ENCODE measurements around the gene GDPD3. TPM values are rescaled to one million over a fixed set of nuclear protein-coding genes. Genes with fewer than 3 reads are reported as not detected.
A peak's percentile ranks its signal among the peaks of the same experiment; 100 is the strongest.

Gene GDPD3
- total and polyA plus RNA-seq, 9 of the 15 experiments (the other 6 are each of a cell fraction or from before 2014, with no cell fraction given) = 0.47 to 3.9 (median 1.1) TPM

DNA sequence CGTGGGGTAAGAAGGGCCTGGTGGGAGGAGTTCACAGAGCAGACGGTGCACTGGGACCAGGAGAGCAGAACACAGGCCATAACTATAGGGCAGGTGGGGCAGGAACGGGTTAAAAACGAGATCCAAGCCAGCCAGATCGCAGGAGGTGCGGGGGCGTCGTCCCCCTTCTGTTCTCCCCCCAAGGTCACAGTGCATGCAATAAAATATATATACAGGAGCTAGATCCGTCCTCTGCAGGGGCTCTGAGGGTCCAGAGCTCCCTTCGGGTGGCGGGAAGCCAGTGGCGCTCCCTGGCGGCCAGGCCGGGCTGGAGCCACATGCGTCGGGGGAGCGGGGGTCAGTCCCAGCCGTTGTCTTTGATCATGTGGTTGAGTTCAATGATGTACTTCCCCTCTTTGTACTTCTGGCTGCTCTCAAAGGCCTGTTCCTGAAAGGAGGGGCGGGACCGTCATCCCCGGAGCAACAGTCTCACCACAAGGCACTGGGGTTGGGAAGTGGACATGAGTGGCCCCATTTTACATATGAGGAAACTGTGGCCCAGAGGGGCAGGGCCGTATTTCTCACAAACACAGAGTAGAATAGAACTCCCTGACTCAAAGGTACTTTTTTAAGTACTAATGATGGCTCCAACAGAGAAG is 20.8 kb downstream of the GDPD3 start (continued):
- TF ChIP-seq, protein P1, sequence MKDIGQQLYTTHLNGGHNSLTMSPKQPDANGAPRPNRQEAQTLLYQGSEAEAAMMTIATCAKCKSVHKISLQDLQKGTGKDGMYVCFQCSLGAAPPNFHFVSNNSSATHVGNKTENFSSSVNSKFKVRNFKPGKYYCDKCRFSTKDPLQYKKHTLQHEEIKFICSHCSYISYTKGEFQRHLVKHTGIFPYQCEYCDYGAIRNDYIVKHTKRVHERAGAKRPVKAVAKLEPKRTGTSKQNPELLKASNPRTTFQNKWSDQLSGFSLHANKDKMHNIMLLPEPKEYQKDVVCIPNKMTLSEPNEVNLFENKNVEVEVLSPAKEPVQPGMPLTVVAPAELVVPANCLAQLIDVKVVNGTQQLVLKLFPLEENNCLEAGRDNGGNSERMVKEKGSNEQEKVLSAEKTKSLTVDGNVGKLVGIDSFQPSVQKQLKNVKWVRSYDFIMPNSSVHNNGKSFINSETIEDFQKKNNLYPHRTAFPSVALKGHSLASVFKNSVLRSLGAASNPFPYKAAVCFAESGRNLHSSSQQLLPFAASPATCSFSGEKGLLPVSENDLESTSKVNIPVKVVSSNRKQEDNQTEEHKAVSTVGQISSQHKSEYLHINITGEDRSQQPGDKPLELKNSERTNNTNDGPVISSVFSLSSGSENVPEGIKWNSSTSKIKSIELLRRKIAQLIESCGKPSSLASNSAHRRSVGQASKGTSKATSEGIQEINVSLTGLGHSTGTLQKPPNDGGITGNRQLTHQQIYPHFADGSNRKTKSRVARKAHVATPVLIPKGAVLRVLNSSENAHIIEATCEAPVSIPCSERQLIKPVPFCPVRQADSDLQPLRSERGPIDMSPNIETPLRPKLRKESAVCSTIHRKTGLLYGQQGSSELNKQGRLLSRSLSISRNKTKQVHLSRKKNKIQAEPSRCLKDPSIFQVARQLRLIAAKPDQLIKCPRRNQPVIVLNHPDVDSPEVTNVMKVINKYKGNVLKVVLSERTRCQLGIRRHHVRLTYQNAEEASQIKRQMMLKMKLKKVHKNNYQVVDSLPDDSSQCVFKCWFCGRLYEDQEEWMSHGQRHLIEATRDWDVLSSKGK (CRISPR knock-in tag; IDR thresholded peaks at IDR 0.05) = 0 out of 2 replicates have a peak, but pooled peaks have one; percentile 80
- peak; percentile 73 for TF ChIP-seq PYGO2 (tag; IDR thresholded peaks at IDR 0.05)
- TF ChIP-seq POLR2A (conservative IDR thresholded peaks at IDR 0.05) = peak; percentile 58
- peak; percentile 62 for TF ChIP-seq BHLHE40 (IDR thresholded peaks at IDR 0.05; ENCODE audit: low read length)
- TF ChIP-seq HOXB6 (CRISPR knock-in tag; IDR thresholded peaks at IDR 0.05; ENCODE audit: borderline replicate concordance) = peak; percentile 80; the same call in 1 of the 2 replicates
- no peak for TF ChIP-seq ZNF551 (CRISPR knock-in tag; IDR thresholded peaks at IDR 0.05)
- peak; percentile 95 for TF ChIP-seq ZNF175 (CRISPR knock-in tag; IDR thresholded peaks at IDR 0.05; ENCODE audit: low read depth)
- TF ChIP-seq CBX2 (IDR thresholded peaks at IDR 0.05; ENCODE audit: insufficient read depth, low read length, poor library complexity, severe bottlenecking) = no peak
- no peak; the same call in 1 of the 2 replicates for TF ChIP-seq LEF1 (IDR thresholded peaks at IDR 0.05)
- TF ChIP-seq, protein P2, sequence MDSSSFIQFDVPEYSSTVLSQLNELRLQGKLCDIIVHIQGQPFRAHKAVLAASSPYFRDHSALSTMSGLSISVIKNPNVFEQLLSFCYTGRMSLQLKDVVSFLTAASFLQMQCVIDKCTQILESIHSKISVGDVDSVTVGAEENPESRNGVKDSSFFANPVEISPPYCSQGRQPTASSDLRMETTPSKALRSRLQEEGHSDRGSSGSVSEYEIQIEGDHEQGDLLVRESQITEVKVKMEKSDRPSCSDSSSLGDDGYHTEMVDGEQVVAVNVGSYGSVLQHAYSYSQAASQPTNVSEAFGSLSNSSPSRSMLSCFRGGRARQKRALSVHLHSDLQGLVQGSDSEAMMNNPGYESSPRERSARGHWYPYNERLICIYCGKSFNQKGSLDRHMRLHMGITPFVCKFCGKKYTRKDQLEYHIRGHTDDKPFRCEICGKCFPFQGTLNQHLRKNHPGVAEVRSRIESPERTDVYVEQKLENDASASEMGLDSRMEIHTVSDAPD (CRISPR knock-in tag; IDR thresholded peaks at IDR 0.05) = peak; percentile 84
- peak; percentile 86 for TF ChIP-seq NR2C1 (IDR thresholded peaks at IDR 0.05)
- peak; percentile 91 for TF ChIP-seq NR2C1 (tag; IDR thresholded peaks at IDR 0.05)
- TF ChIP-seq NONO (IDR thresholded peaks at IDR 0.05; ENCODE audit: low read depth in 2 of 2, low read length in 1 of 2) = no peak
- TF ChIP-seq MTA3 (IDR thresholded peaks at IDR 0.05; ENCODE audit: borderline replicate concordance) = peak; percentile 75
- peak; percentile 87; the same call in 1 of the 2 replicates for TF ChIP-seq KLF10 (CRISPR knock-in tag; IDR thresholded peaks at IDR 0.05)
- no peak for TF ChIP-seq MCM7 (IDR thresholded peaks at IDR 0.05)
- TF ChIP-seq, protein P3, sequence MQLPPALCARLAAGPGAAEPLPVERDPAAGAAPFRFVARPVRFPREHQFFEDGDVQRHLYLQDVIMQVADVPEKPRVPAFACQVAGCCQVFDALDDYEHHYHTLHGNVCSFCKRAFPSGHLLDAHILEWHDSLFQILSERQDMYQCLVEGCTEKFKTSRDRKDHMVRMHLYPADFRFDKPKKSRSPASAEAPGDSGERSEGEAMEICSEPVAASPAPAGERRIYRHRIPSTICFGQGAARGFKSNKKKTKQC (CRISPR knock-in tag; IDR thresholded peaks at IDR 0.05) = peak; percentile 1; the same call in 1 of the 2 replicates
- peak; percentile 16; the same call in 1 of the 2 replicates for TF ChIP-seq PML (IDR thresholded peaks at IDR 0.05; ENCODE audit: low read length)
- peak; percentile 98 for TF ChIP-seq RBM25 (IDR thresholded peaks at IDR 0.05; ENCODE audit: low read depth, low read length, severe bottlenecking)
- no peak for TF ChIP-seq HNRNPUL1 (IDR thresholded peaks at IDR 0.05; ENCODE audit: low read length)
- peak; percentile 79 for TF ChIP-seq CCNT2 (IDR thresholded peaks at IDR 0.05; ENCODE audit: borderline replicate concordance, extremely low read depth, insufficient read length, low read depth, low read length)
- TF ChIP-seq NRF1 (conservative IDR thresholded peaks at IDR 0.05 in 1 of 2, IDR thresholded peaks at IDR 0.05 in 1 of 2) = peak; percentile 60 to 66; a peak in 3 of 4 replicates
- TF ChIP-seq PPARD (CRISPR knock-in tag; IDR thresholded peaks at IDR 0.05) = 0 out of 2 replicates have a peak, but pooled peaks have one; percentile 60
- no peak for TF ChIP-seq DNMT1 (IDR thresholded peaks at IDR 0.05)
- no peak for TF ChIP-seq BDP1 (IDR thresholded peaks at IDR 0.05; ENCODE audit: insufficient read depth, insufficient read length)
- peak; percentile 63; the same call in 1 of the 2 replicates for TF ChIP-seq TEAD2 (tag; IDR thresholded peaks at IDR 0.05)

All from K562 (cell line).